ENCODE data around the gene MAP4K2.

The MAP4K2 gene

DNA sequence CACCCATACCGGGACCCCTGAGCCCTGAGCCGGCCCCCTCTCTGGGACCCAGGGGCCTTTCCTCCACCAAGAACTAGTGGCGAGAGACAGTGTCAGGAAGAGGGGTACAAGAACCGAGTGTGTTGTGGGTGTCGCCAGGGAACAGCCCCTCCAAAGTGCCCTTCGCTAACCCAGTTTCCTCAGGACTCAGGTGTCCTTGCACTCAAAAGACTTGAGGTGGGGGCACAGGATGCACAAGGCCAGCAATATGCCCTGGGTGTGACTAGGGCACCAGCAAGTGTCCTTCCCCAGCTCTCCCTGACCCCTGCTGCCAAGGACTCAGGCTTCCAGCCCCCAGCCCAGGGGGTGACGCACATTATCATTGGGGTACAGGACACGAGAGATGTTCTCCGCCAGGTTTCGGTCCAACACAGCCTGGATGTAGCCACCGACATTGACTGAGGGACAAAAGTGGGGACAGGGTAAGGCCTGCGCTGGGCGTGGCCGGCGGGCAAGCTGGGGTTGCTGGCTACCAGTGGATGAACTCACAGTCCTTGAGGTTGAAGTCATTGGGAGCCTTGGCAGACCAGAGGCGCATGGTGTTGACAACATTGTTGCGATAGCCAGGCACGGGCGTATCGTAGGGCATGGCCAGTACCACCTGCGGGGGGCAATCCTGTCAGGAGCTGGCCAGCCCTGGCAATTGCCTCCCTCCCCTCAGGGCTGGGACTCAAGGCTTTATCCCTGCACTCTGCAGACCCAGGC is 47.9 kb downstream of the MAP4K2 start:
- no peak for DNase-seq (ENCODE audit: low read depth, low spot score)

DNA sequence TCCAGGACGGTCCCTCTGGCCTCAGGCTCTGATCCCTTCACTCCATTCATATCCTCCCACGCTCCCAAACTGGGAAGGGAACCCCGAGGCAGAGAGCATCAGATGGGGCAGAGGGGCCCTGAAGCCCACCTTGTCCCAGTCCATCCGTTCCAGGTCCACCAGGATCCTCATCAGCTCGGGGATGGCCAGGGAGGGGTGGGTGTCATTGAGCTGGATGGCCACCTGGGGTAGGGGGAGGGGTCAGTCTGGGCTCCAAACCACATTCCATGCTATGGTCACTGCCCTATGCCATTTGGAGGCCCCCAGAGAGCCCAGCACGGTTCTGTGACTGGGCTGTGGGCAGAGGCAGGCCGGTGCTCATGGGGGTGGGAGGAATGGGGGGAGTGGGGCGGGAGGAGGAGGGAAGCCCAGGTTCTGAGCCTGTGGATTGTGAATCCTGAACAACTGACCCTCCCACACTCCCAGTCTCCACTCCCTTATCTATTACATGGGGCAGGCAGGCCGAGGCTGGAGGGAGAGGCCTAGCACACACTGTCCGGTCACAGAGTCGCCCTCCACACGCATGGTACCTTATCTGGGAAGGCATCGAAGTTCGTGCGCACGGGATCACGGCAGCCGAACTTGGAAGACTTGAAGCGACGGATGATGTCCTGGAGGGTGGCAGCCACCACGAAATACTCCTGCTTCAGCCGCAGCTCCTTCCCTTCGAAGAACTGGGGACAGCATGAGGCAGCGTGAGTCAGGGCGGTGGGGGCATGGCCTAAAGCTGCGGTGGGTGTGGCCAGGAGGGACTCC is 48.7 kb downstream of the MAP4K2 start:
- no peak for DNase-seq (ENCODE audit: low read depth, low spot score)

DNA sequence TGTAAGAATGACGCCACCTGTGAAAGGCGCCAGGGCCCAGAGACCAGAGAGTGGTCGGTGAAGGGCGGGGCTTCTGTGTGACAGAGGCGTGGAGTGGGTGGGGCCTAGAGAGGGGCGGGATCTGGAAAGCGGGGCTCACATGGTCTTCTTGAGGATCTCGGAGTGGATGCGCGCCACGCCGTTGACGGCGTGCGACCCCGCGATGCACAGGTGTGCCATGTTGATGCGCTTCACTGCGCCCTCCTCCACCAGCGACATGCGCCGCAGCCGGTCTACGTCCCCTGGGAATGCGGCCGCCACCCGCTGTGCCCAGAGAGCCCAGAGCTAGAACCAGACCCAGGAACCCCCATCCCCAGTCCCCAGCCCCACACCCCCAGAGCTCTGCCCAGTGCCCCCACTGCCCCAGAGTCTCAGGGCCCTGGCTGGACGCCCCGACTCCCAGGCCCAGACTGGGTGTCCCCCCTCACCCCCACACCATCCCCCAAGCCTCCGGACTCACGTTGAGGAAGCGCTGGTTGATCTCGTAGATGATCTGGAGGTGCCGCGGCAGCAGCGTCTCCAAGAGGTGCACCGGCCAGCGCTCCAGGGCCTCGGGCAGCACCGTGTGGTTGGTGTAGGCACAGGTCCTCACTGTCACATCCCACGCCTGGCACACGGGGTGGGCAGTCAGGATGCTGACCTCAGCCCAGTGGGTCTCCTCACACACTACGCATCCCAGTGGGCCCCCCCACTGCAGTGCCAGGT is 49.5 kb downstream of the MAP4K2 start:
- DNase-seq (ENCODE audit: low read depth, low spot score), result no peak

DNA sequence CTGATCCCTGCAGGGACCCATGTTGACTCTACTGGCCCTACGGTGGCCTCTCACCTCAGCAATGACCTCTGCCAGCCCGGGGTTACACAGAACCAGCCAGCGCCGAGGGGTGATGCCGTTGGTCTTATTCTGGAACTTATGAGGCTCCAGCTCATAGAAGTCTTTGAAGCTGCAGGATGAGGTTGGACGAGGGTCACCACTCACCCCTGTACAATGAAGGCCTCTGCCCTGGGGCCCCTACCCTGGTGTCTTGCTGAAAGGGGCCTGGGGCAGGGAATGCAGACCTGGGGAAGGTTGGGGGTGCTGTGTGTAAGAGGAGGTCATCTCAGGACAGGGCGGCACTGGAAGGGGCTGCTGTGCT is 50.0 kb downstream of the MAP4K2 start:
- no peak for DNase-seq (ENCODE audit: low read depth, low spot score)

DNA sequence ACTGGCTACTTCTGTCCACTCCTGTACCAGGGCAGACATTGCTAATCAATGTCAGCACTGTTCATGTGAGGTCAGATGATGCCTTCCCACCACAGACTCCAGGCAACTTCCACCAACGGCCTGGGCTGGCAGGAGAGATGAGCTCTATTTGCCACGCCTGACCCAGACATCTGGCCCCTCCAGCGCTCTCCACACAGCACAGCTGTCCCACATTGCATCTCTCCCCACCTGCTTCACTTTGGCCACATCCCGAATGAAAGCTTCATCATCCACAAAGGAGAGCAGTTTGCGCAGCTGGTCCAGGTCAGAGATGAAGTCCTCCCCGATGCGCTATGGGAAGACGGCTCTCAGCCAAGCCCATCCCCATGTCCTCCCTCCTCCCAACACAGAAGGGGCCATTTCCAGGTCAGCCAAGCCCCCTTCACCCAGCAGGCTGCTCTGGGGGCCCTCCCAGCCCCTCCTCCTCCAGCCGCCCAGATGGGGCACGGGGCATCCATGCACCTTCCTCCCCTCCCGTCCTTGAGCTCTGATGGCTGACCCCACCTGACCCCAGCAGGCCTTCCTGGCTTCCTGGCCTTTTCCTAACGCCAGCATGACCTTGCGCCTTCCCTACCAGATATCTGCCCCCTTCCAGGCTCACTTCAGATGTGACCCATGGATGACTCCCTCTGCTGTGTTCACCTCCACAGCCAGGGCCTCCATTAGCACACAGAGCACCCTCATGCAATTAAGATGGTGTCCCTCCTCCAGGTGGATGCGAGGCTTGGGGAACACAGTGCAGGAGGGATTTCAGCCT is 50.6 kb downstream of the MAP4K2 start:
- no peak for DNase-seq (ENCODE audit: low read depth, low spot score)

DNA sequence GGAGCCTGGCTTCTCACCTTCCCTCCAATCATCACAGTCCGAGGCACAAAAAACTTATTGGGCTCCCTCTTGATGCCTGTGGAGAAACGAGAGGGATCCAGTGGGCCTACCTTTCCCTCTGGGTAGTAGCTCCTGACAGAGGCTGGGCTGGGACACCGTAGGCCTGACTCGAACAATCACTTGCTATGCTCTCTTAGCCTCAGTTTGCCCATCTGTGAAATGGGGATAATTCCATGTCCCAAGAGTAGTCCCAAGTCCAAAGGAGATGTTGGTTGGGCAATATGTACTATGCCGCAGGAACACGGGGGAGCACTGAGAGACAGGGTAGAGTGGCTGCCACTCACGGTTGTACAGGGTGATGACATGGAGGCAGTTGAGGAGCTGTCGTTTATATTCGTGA is 51.4 kb downstream of the MAP4K2 start:
- DNase-seq (ENCODE audit: low read depth, low spot score), result no peak

DNA sequence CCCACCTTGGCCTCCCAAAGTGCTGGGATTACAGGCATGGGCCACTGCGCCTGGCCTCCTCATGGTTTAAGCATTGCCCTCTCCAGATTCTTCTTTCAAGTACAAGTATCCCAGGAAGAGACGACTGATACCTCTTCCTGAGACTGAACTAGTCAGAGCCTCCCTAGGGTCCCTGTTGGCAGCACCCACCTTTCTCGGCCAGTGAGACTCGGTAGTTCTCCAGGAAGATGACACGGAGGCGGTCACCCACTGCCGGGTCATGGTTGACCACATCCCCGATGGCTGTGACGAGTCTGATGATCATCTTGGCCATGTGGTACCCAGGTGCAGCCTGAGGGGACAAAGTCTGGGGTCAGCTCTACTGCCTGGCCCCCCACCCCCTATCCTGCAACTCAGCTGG is 51.9 kb downstream of the MAP4K2 start:
- no peak for DNase-seq (ENCODE audit: low read depth, low spot score)

DNA sequence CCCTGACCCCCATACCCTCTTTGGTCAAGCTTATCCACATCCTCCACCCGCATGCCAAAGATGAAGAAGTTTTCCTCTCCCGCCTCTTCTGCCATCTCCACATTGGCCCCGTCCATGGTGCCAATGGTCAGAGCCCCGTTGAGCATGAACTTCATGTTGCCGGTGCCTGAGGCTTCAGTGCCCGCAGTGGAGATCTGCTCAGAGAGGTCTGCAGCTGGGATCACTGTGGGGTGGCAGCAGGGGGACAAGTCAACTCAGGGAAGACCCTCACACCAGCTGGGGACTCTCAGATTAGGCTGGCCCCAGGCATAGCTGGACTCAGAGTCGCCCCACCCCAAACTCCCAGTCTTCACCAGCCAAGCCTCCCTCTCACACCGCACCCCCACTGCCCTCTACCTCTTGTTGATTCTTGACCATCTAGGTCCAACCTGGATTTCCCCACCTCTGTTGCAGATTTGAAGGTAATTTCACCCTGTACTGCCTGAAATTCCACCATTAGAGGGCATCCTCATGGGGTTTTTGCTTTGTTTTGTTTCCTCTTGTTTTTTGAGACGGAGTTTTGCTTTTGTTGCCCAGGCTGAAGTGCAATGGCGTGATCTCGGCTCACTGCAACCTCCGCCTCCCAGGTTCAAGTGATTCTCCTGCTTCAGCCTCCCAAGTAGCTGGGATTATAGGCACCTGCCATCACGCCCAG is 52.5 kb downstream of the MAP4K2 start:
- DNase-seq (ENCODE audit: low read depth, low spot score), result no peak

DNA sequence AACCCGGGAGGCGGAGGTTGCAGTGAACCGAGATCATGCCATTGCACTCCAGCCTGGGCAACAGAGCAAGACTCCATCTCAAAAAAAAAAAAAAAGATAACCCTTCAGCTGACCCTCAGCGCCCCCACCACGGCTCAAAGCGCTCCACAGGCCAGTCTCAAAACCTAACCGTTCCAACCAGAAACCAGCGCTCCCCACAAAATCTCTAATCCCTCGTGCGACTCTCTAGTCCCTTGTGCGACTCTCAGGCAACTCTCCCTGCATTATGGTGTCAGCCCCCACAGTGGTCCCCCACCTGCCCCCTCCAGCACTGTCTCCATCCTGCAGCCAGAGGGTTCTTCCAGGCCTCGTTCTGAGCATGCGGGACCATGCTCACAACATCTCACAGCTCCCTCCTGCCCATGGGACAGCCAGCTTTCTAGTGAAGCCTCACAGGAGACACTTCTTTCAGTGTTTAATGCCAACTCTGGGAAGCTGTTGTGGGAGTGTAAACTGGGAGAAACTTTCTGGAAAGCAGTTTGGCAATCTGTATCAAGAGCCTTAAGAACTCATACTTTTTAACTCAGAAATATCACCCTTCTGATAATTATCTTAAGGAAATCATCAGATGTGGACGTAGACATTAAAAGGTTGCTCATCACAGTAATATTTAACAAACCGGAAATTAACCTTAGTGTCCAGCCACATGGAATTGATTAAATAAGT is 54.9 kb downstream of the MAP4K2 start:
- no peak for DNase-seq (ENCODE audit: low read depth, low spot score)

DNA sequence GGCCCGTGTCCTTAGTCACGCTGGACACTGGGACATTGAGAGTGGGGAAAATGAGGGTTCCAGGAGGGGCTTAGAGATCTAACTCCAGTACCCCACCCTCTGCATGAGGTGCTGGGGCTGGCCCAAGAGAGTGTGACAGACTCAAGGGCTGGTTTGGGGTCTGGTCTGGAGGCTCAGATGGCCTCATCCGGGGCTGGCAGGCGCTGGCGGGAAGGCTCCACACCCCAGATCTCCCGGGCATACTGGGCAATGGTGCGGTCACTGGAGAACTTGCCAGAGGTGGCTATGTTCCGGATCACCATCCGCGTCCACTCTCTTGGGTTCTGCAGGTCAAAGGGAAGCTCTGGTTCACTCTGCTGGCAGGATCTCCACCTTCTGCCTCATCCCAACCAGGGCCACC is 56.5 kb downstream of the MAP4K2 start:
- no peak for DNase-seq (ENCODE audit: low read depth, low spot score)

DNA sequence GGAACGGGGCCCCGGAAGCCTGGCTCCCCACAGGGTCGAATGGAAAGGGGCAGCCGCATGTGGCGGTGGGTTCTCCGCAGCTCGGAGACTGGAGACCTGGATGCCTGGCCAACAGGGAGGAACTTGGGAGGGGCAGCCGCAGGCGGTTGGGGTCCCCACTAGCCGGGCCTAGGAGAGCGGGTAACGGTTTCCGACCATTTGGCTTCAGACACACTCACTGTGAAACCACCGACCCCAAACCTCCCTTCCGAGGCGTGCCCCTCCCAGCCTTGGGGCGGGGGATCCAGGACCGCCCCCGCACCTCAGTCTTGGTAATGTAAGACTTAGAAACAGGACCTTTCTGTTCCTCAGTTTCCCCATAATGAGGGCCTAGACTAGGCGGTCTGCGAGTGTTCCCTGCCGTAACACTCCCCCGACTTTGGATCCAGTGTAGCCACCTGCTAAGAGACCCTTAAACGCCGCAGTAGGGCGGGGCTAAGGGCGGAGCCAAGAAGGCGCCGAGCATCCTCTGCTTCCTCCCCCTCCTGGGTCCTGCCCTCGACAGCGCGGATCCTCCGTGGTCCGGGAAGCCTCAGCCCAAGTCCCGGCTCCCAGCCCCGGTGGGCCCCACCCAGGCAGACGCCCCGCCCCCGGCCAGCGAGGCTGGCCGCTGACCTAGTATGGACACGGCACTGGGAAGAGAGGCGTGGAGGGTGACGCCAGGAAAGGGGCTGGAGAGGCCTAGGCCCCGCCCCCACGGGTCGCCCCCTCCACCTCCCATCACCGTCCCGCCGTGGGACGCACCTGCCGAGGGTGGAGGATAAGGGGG is 57.3 kb downstream of the MAP4K2 start:
- DNase-seq (ENCODE audit: low read depth, low spot score), result peak; percentile 72

DNA sequence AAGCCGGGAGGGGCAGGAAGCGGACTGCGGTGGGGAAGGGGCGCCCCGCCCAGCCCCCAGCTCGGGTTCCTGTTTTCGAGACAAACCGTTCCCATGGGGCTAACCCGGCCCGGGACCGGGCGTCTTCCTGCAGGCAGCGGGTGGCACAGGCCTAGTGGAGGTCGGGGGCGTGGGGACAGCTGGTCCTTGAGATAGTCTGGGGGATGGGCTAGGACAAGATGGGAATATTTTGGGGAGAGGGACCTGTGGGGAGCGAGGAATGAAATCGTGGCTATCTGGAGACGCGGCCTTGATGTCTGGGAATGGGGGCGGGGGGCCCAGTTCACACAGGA is 57.9 kb downstream of the MAP4K2 start:
- DNase-seq (ENCODE audit: low read depth, low spot score), result no peak

DNA sequence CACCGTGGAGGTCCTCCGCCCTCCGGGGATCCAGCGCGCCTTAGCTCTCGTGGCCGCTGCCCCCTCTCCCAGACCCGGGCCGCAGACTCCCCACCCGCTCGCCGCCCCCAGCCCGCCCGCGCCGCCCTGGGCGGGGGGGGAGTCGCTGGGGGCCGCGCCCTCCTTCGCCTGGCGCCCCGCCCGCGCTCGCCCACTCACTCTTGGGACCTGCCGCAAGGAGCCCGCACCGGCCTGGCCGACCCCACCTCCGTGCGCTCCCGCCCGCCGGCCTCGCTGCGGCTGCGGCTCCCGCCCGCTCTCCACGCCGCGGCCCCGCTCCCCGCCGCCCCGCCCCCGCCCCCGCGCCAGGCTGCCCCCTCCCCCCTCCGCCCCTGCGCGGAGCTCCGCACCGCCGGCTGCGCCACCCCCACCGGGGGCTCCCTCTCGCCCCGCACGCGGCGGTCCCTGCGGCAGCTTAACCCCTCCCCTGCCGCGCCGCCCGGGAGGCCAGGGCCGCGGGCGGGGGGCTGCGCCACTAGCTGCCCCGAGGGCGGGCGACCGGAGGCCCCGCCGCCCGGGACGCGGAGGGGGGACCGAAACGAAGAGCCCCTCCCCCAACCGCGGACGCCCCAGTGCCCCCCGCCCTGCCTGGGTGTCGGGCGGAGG is 58.3 kb downstream of the MAP4K2 start:
- DNase-seq (ENCODE audit: low read depth, low spot score), result no peak

DNA sequence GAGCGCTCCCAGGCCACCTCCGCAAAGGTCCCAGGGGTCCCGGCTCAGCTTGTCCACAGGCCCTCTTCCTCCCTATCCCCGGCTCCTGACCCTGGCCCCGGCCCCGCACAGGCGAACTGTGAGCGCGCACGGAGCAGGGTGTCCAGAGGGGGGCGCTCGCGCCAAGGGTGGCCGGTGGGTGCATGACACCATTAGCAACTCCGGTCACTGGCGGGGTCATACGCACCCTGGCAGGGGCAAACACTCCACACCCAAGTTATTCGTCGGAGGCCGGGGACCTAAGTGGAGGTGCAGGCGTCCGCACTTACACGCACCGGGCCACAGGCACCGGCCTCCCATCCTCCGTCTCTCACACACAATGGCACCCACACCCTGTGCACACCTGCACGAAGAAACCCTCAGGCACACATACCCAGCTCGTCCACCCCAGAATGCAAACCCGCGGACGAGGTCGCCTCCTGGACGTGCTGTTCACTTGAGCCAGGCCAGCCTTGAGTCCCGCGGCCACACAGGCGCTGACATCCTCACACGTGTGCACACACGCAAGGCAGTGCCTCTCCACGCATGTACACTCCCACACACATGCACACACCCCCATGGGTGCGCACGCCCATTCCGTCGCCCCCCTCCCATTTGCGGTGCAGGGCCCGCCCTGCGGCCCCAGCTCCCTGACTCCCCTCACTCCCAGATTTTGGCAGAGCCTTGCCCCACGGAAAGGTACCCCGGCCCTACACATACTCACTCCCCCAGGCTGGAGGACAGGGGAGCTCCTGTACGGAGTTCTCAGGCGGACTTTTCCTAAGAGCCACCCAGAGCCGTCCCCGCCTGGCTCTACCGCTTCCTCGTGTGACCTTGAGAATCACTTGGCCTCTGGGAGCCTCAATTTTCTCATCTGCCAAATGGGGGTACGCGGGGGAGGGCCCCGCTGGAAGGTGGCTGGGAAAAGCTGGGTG is 59.1 kb downstream of the MAP4K2 start, which contains the start of gene RASGRP2:
TSS of gene RASGRP2 (minus strand) at position 552 of the 953 bp plus-strand sequence. CDS start 1,276 bp downstream, outside the sequence.
- peak; percentile 77 for DNase-seq (ENCODE audit: low read depth, low spot score)

DNA sequence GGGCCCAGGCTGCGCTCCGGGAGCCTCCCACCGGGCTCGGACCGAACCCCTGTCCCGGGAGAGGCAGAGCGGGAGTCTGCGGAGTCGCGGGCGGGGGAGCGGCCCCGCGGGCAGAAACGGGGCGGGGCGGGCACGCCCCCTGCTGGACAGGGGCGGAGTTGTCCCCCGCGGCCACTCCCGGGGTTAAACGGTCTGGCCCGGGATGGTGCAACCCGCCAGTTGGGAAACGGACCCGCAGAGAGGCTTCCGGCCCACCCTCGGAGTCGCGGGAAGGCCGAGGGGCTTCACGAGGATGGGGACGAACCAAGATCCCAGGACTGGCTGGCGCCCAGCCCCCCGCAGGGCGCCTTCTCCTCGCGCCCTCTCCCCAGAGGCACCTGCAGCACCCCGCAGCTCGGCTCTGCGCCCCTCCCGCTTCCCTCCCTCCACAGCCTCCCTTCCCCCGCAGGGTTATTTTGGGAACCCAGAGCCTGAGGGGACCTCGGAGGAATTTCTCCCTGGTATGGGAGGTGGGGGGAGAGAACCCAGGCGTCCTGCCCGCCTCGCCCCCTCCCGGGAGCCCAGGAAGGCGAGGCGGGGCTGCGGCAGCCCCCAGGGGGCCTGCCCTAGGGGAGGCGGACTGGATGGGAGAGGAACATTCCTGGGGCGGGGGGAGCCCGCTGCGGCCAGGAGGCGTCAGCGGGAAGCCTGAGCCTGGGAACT is 60.0 kb downstream of the MAP4K2 start:
- DNase-seq (ENCODE audit: low read depth, low spot score), result peak; percentile 57

DNA sequence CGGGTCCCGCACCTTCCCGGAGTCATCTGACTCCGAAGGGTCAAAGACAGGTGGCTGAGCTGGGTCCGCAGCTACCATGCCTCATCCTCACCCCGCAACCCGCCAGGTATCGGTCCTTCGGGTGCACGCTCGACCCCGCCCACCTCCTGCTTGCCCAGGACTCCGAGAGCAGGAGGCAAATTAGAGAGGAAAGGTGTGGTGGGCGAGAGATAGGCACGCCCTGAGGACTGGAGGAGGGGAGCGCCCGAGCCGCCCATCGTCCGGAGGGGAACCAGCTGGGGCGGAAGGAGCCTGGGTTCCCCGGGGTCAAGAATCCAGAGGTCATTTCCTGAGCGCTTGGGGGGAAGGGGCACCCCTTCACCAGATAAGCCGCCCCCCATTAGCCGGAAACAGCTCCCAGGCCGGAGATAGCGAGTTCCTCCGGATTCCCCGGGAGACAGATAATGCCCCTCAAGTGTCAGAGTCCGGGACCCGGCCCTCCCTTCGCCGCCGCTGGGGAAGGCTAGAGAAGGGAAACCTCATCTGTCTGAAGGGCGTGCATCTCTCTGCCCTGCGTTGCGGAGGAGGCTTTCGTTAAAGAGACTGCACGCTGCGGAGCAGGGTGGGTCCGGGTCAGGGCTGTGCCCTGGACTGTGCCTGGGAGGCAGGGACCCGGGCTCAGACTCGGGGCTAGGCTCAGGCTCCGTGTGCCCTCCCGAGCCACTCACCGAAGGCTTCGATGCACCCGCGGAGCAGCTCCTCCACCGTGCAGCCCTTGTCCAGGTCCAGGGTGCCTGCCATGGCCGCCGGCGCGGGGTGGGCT is 60.7 kb downstream of the MAP4K2 start:
- DNase-seq (ENCODE audit: low read depth, low spot score), result peak; percentile 39
